Tibial nerve (tissue), 4 donors: ENCODE results near the gene SPATA31C2.

Source experiments
- EP300 ChIP-seq, 2 donors: sonication (generic); formaldehyde crosslinking; IDR thresholded peaks; one replicate each; pipeline ENCODE4 v1.6.1; 2017; ENCODE audit warnings: antibody characterized with exemption in 2 of 2, mild to moderate bottlenecking in 1 of 2
- TF ChIP-seq, protein P1 (sequence below), 5 experiments: fragments of 200-600 bp in 3 of 5; fragments of 450-650 bp in 2 of 5; sonication (generic) in 3 of 5; IDR thresholded peaks; one replicate each; pipeline ENCODE4 v1.5.1; 2016 to 2019; ENCODE audit warnings: antibody characterized with exemption in 5 of 5, mild to moderate bottlenecking in 3 of 5, moderate library complexity in 2 of 5

DNA sequence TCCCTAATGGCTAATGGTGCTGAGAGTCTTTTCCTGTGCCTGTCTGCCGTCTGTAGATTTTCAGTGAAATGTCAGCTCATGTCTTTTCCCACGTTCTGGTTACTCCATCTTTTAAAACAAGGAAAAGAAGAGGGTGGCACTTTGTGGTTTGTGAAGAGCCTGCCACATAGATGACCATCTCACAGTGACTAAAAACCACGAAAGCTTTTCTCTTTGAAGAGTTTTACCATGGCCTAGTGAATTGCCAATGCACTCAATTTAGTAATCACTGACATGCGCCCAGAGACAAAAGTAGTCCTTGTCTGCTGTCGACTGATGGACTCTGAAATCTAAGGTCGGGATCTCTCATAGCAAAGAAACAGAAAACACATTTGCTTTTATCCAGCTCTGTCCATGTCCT lies 50.4 kb downstream of the SPATA31C2 start:
- TF ChIP-seq EP300 (IDR thresholded peaks at IDR 0.05): no peak
- TF ChIP-seq, protein P1, sequence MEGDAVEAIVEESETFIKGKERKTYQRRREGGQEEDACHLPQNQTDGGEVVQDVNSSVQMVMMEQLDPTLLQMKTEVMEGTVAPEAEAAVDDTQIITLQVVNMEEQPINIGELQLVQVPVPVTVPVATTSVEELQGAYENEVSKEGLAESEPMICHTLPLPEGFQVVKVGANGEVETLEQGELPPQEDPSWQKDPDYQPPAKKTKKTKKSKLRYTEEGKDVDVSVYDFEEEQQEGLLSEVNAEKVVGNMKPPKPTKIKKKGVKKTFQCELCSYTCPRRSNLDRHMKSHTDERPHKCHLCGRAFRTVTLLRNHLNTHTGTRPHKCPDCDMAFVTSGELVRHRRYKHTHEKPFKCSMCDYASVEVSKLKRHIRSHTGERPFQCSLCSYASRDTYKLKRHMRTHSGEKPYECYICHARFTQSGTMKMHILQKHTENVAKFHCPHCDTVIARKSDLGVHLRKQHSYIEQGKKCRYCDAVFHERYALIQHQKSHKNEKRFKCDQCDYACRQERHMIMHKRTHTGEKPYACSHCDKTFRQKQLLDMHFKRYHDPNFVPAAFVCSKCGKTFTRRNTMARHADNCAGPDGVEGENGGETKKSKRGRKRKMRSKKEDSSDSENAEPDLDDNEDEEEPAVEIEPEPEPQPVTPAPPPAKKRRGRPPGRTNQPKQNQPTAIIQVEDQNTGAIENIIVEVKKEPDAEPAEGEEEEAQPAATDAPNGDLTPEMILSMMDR (IDR thresholded peaks at IDR 0.05): no peak
